Stomach (tissue), 4 donors: Measurements from ENCODE around the gene IKZF1.

Source experiments
- EP300 ChIP-seq: sonication (generic); formaldehyde crosslinking; IDR thresholded peaks from one replicate; pipeline ENCODE4 v1.6.1; 2017; ENCODE audit warnings: antibody characterized with exemption
- POLR2A ChIP-seq, 4 donors: fragments of 450-650 bp; IDR thresholded peaks; one replicate each; pipeline ENCODE4 v1.6.1; 2016; ENCODE audit warnings: antibody characterized with exemption in 4 of 4, control low read depth in 2 of 4, mild to moderate bottlenecking in 1 of 4, moderate library complexity in 1 of 4
- POLR2AphosphoS5 ChIP-seq, 3 donors: sonication (generic); formaldehyde crosslinking; IDR thresholded peaks; one replicate each; pipeline ENCODE4 v1.6.1; 2016; ENCODE audit warnings: antibody characterized with exemption in 3 of 3
- TF ChIP-seq, protein P1 (sequence below), 7 experiments: fragments of 450-650 bp in 4 of 7; fragments of 200-600 bp in 3 of 7; sonication (generic) in 3 of 7; IDR thresholded peaks; one replicate each; pipeline ENCODE4 v1.5.1; 2016 to 2019; ENCODE audit warnings: antibody characterized with exemption in 7 of 7, control low read depth in 2 of 7, mild to moderate bottlenecking in 1 of 7

DNA sequence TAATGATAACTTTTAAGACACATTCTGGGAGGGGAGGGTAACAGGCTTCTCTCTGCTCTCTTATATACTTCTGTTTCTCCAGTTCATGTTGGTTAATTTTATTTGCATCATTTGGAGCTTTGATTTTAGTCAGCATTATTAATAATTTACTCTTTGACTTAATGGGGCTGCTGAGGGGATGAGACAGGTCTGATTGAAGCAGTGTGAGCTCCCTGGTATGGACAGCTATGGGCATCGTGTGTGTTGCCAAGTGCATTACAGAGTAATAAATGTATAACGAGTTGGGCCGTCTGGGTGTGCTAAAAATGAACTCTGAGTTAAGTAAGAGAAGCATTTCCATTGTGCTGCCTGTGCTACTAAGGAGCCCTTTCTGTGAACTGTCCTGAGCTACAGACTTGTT is 31.7 kb upstream of the IKZF1 start:
- no peak for TF ChIP-seq POLR2A (IDR thresholded peaks at IDR 0.05)
- TF ChIP-seq EP300: no peak
- TF ChIP-seq, protein P1, sequence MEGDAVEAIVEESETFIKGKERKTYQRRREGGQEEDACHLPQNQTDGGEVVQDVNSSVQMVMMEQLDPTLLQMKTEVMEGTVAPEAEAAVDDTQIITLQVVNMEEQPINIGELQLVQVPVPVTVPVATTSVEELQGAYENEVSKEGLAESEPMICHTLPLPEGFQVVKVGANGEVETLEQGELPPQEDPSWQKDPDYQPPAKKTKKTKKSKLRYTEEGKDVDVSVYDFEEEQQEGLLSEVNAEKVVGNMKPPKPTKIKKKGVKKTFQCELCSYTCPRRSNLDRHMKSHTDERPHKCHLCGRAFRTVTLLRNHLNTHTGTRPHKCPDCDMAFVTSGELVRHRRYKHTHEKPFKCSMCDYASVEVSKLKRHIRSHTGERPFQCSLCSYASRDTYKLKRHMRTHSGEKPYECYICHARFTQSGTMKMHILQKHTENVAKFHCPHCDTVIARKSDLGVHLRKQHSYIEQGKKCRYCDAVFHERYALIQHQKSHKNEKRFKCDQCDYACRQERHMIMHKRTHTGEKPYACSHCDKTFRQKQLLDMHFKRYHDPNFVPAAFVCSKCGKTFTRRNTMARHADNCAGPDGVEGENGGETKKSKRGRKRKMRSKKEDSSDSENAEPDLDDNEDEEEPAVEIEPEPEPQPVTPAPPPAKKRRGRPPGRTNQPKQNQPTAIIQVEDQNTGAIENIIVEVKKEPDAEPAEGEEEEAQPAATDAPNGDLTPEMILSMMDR (IDR thresholded peaks at IDR 0.05): no peak
- no peak for TF ChIP-seq POLR2AphosphoS5 (IDR thresholded peaks at IDR 0.05)
